ENCODE data around the gene ZBTB25.

GRCh38 chr14:64417771-64418125 lies 85.9 kb downstream of the ZBTB25 start:
- TF ChIP-seq, protein P1, sequence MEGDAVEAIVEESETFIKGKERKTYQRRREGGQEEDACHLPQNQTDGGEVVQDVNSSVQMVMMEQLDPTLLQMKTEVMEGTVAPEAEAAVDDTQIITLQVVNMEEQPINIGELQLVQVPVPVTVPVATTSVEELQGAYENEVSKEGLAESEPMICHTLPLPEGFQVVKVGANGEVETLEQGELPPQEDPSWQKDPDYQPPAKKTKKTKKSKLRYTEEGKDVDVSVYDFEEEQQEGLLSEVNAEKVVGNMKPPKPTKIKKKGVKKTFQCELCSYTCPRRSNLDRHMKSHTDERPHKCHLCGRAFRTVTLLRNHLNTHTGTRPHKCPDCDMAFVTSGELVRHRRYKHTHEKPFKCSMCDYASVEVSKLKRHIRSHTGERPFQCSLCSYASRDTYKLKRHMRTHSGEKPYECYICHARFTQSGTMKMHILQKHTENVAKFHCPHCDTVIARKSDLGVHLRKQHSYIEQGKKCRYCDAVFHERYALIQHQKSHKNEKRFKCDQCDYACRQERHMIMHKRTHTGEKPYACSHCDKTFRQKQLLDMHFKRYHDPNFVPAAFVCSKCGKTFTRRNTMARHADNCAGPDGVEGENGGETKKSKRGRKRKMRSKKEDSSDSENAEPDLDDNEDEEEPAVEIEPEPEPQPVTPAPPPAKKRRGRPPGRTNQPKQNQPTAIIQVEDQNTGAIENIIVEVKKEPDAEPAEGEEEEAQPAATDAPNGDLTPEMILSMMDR (conservative IDR thresholded peaks at IDR 0.05; ENCODE audit: low read length), result no peak
- TF ChIP-seq EZH2phosphoT487 (IDR thresholded peaks at IDR 0.05; ENCODE audit: borderline replicate concordance, low read depth, low read length), result no peak

All from OCI-LY7 (cell line).